Smooth muscle cell (in vitro differentiated cells): ENCODE measurements around the gene BZW1. TPM values are rescaled to one million over a fixed set of nuclear protein-coding genes. Genes with fewer than 3 reads are reported as not detected.
"Not testable (repeated sequence)": the region's sequence is repeated elsewhere in the genome, so short reads cannot be mapped to it uniquely, and the experiment has no call there.

Source experiments
- DNase-seq: peaks from one replicate; lab custom pipeline; 2025; ENCODE audit not compliant: unreplicated experiment; lab: John Stamatoyannopoulos, UW
- H2AFZ ChIP-seq: fragments of 200-600 bp; sonication (generic); 2 replicates; pipeline ENCODE4 v1.6.0; 2016; ENCODE audit warnings: antibody characterized with exemption, low read depth, mild to moderate bottlenecking
- H3F3A ChIP-seq: fragments of 200-600 bp; sonication (generic); 2 replicates; pipeline ENCODE4 v1.6.0; 2017; ENCODE audit warnings: antibody characterized with exemption, low read depth
- H3K27ac ChIP-seq: fragments of 200-600 bp; sonication (generic); 2 replicates; pipeline ENCODE4 v1.5.1; 2016; ENCODE audit warnings: low read depth, mild to moderate bottlenecking
- H3K27me3 ChIP-seq: fragments of 200-600 bp; sonication (generic); 2 replicates; pipeline ENCODE4 v1.6.1; 2016; ENCODE audit warnings: low read depth, mild to moderate bottlenecking
- H3K36me3 ChIP-seq: fragments of 200-600 bp; sonication (generic); 2 replicates; pipeline ENCODE4 v1.5.1; 2016; ENCODE audit warnings: low read depth
- H3K4me1 ChIP-seq: fragments of 200-600 bp; sonication (generic); 2 replicates; pipeline ENCODE4 v1.5.1; 2016; ENCODE audit warnings: low read depth
- H3K4me2 ChIP-seq: fragments of 200-600 bp; sonication (generic); 2 replicates; pipeline ENCODE4 v1.6.0; 2016; ENCODE audit warnings: mild to moderate bottlenecking
- H3K4me3 ChIP-seq: fragments of 200-600 bp; sonication (generic); 2 replicates; pipeline ENCODE4 v1.5.1; 2016; ENCODE audit warnings: mild to moderate bottlenecking
- H3K79me2 ChIP-seq: fragments of 200-600 bp; sonication (generic); 2 replicates; pipeline ENCODE4 v1.6.0; 2016; ENCODE audit warnings: low read depth, mild to moderate bottlenecking
- H3K9ac ChIP-seq: fragments of 200-600 bp; sonication (generic); 2 replicates; pipeline ENCODE4 v1.6.0; 2016; ENCODE audit warnings: low read depth
- H3K9me3 ChIP-seq: fragments of 200-600 bp; sonication (generic); replicated peaks from 2 replicates; pipeline ENCODE4 v1.5.1; 2016; ENCODE audit warnings: low read depth
- H4K20me1 ChIP-seq: fragments of 200-600 bp; sonication (generic); 2 replicates; pipeline ENCODE4 v1.6.0; 2016; ENCODE audit warnings: low read depth
- CTCF ChIP-seq: fragments of 200-600 bp; sonication (generic); IDR thresholded peaks from 2 replicates; pipeline ENCODE4 v1.5.1; 2017; ENCODE audit warnings: borderline replicate concordance, mild to moderate bottlenecking, antibody characterized with exemption; ENCODE audit not compliant: insufficient read depth, poor library complexity, severe bottlenecking
- WGBS: methylation state at CpG from one replicate; pipeline ENCODE4 v1.1.7; 2016; ENCODE audit warnings: low lambda C conversion rate; 5-methylcytosine and 5-hydroxymethylcytosine counted together
- polyA plus RNA-seq: library from polyadenylated mRNA; unstranded; fragments of >200 nt; fragmentation: Nextera tagmentation; extraction: Ambion mirVana; gene quantifications from 2 replicates; pipeline ENCODE4 v1.2.1, GENCODE V29; 2016
- total RNA-seq: library from RNA; depleted of rRNA; stranded (reverse); fragments of >200 nt; gene quantifications from 2 replicates; pipeline ENCODE4 v1.2.3, GENCODE V29; 2014

The BZW1 gene
- total and polyA plus RNA-seq, 2 experiments from 2014 or later: 212 to 364 TPM

DNA sequence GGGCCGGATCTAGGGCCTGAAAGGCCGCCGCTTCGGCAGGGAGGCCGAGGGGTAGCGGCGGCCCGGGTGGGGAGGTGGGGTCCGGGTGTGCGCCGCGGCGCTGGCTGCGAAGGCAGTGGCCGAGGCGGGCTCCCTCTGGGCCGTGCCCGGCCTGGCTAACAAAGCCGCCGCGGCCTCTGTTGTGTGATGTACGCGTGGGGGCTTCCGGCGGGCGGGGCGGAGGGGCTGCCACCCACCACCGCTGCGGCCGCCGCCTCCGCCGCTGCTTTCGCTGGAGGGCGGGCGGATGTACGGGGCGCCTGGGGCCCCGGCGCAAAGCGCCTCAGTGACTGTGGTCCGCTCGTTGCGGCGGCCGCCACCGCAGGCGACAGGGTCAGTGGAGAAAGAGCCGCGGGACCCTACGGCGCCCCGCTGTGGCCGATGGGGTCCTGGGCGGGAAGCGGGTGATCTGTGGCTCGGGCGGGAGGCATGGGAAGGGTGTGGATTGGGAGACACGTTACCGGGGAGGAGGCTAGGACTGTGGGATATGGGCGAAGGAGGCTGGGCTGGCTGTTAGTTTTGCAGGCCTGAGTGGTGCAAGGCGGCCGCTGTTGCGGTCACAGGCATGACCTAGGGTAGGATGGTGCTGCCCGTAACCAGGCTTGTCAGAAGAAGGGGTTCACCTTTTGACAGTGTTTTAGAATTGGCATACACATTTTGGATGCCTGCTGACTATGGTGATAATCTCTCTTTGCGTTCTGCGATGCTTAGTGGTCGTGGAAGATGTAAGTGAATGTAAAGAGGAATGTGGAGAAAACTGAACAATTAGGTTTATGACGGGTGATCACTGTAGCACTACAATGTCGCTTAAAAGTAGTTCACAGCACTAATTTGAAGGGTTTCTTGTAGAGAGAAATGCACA is 662 bp downstream of the BZW1 start:
- DNase-seq: peak; percentile 45
- H4K20me1 ChIP-seq: peaks cover 56% of the 10 kb centered on the region

GRCh38 chr2:200814276-200814815 is 2.6 kb downstream of the BZW1 start:
- peaks cover 76% of the 10 kb centered on the region for H4K20me1 ChIP-seq
- 80% methylated on average over 3 of the region's 3 CpGs for WGBS
- no peak for TF ChIP-seq CTCF
- peak overlapping the region; percentile 86 for H3K4me2 ChIP-seq
- H2AFZ ChIP-seq: no peak overlapping the region
- peaks cover 25% of the 10 kb centered on the region for H3F3A ChIP-seq
- H3K27me3 ChIP-seq: no peaks in the 10 kb centered on the region
- DNase-seq: no peak
- peaks cover 50% of the 10 kb centered on the region for H3K36me3 ChIP-seq
- no peak overlapping the region for H3K4me3 ChIP-seq
- H3K79me2 ChIP-seq: peaks cover 54% of the 10 kb centered on the region
- H3K4me1 ChIP-seq: peaks cover 22% of the 10 kb centered on the region
- no peaks in the 10 kb centered on the region for H3K9me3 ChIP-seq
- peak overlapping the region; percentile 40 for H3K27ac ChIP-seq
- no peak overlapping the region for H3K9ac ChIP-seq

More for the DNA sequence above, 662 bp downstream of the BZW1 start:
- no peak overlapping the region for H2AFZ ChIP-seq
- peak overlapping the region; percentile 99 for H3K4me3 ChIP-seq
- H3K79me2 ChIP-seq: peaks cover 51% of the 10 kb centered on the region
- peak; percentile 56 for TF ChIP-seq CTCF
- no peaks in the 10 kb centered on the region for H3K27me3 ChIP-seq
- H3K36me3 ChIP-seq: peaks cover 31% of the 10 kb centered on the region
- 2% methylated on average over 57 of the region's 70 CpGs for WGBS
- H3K4me2 ChIP-seq: peak overlapping the region; percentile 86
- peak overlapping the region; percentile 98 for H3K27ac ChIP-seq
- H3K9ac ChIP-seq: peak overlapping the region; percentile 100
- H3K9me3 ChIP-seq: no peaks in the 10 kb centered on the region
- H3F3A ChIP-seq: peaks cover 17% of the 10 kb centered on the region
- peaks cover 22% of the 10 kb centered on the region for H3K4me1 ChIP-seq

GRCh38 chr2:200814917-200815316 is 3.2 kb downstream of the BZW1 start:
- Histone ChIP-seq H3K36me3 (peaks cover 56% of the 10 kb centered on the region), H3K9me3 (no peaks in the 10 kb centered on the region), H3K4me3 (no peak overlapping the region), H3K27ac (peak overlapping the region; percentile 40), H2AFZ (no peak overlapping the region), H4K20me1 (peaks cover 81% of the 10 kb centered on the region), H3K79me2 (peaks cover 54% of the 10 kb centered on the region), H3K4me2 (peak overlapping the region; percentile 86), H3K4me1 (peaks cover 22% of the 10 kb centered on the region), H3K27me3 (no peaks in the 10 kb centered on the region), H3F3A (peaks cover 19% of the 10 kb centered on the region), H3K9ac (no peak overlapping the region)
- WGBS: 95% methylated on average over 1 of the region's 1 CpG
- TF ChIP-seq CTCF: no peak
- no peak for DNase-seq

- H3K4me2 ChIP-seq, DNase-seq, H2AFZ ChIP-seq, H3K27ac ChIP-seq, H3K9me3 ChIP-seq, H3K4me1 ChIP-seq, H3K4me3 ChIP-seq, H3K9ac ChIP-seq, H3K27me3 ChIP-seq: not testable (repeated sequence)
- peaks cover 22% of the 10 kb centered on the region for H3F3A ChIP-seq
- WGBS: 80% methylated on average over 3 of the region's 3 CpGs
- peaks cover 75% of the 10 kb centered on the region for H3K36me3 ChIP-seq
- peaks cover 35% of the 10 kb centered on the region for H3K79me2 ChIP-seq
- H4K20me1 ChIP-seq: peaks cover 80% of the 10 kb centered on the region
These were observed 7.0 kb downstream of the BZW1 start for GRCh38 chr2:200818732-200819131.
